ENCODE measurements around the gene AMPD2.

- TF ChIP-seq POLR2A (IDR thresholded peaks at IDR 0.05) (no peak), POLR2AphosphoS5 (IDR thresholded peaks at IDR 0.05) (no peak), CTCF (IDR thresholded peaks at IDR 0.05) (no peak)
These were observed 21.0 kb upstream of the AMPD2 start for GRCh38 chr1:109598655-109599054.

All from transverse colon (tissue), 4 donors.